ENCODE results near the gene SCN1A. TPM values are rescaled to one million over a fixed set of nuclear protein-coding genes. Genes with fewer than 3 reads are reported as not detected.

SCN1A gene
- total and polyA plus RNA-seq, 2 of the 13 experiments (the other 11 are each of a cell fraction or from before 2014, with no cell fraction given): 19.9 to 39.4 TPM

DNA sequence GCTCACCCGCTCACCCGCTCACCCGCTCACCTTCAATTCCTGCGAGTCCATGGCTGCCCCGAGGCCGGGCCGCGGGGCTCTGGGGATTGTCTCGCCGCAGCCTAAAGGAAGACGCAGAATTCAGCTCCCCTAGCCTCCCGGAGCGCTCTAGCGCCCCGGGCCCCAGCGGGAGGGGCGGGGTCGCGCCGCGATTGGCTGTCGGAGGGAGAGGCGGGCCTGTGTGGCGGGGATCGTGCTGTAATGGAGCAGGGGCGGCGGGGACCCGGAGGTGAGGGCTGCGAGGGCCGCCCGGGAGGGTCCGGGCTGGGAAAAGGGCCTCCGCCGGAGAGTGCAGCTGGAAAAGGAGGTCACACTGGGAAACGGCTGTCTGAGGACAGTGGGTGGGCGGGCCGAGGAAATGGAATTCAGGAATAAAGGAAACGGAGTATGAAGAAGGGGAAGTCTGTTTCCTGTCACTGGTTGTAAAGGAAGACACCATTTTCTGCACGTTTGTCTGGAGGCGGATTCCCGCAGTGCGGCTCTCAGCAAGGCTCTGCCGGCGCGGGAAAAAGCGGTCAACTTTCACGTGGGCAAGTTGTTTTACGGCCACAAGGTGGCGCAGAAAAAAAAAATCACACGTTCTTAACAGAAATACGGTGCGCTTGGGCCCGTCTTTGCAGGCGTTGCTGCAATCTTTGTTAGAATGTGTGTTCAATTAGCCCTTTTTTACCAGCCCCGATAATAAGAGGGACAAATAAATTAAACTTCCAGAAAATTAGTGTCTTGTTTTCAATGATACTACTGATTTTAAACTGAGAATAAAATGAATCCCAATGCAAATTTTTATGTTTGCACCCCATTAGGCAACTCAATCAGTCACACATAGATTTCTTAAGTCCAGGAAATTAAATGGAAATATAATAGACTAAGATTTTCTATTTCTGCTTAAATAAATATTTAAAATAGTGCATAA lies 173.9 kb downstream of the SCN1A start, which contains the start of gene TTC21B (continued):
- peak; percentile 85 for TF ChIP-seq HNRNPLL (IDR thresholded peaks at IDR 0.05; ENCODE audit: low read depth, low read length, poor library complexity, severe bottlenecking)
- TF ChIP-seq RFX5 (IDR thresholded peaks at IDR 0.05; ENCODE audit: low read depth, low read length): 0 out of 2 replicates have a peak, but pooled peaks have one; percentile 49
- peak; percentile 86; the same call in 1 of the 2 replicates for TF ChIP-seq ZNF747 (CRISPR knock-in tag; IDR thresholded peaks at IDR 0.05; ENCODE audit: borderline replicate concordance)
- TF ChIP-seq KLF6 (CRISPR knock-in tag; IDR thresholded peaks at IDR 0.05): peak; percentile 96
- peak; percentile 74; the same call in 1 of the 2 replicates for TF ChIP-seq KLF15 (CRISPR knock-in tag; IDR thresholded peaks at IDR 0.05; ENCODE audit: borderline replicate concordance)
- no peak for TF ChIP-seq ZNF496 (CRISPR knock-in tag; IDR thresholded peaks at IDR 0.05; ENCODE audit: insufficient replicate concordance)
- no peak for TF ChIP-seq ZFP62 (CRISPR knock-in tag; IDR thresholded peaks at IDR 0.05)
- peak; percentile 65; the same call in 1 of the 2 replicates for TF ChIP-seq KDM4B (CRISPR knock-in tag; IDR thresholded peaks at IDR 0.05)
- no peak for TF ChIP-seq FIP1L1 (IDR thresholded peaks at IDR 0.05; ENCODE audit: borderline replicate concordance, insufficient read depth, low read depth, low read length)
- TF ChIP-seq NAIF1 (CRISPR knock-in tag; IDR thresholded peaks at IDR 0.05; ENCODE audit: borderline replicate concordance): no peak; the same call in 1 of the 2 replicates
- TF ChIP-seq HIVEP1 (CRISPR knock-in tag; IDR thresholded peaks at IDR 0.05): peak; percentile 78; the same call in 1 of the 2 replicates
- TF ChIP-seq ZNF121 (CRISPR knock-in tag; IDR thresholded peaks at IDR 0.05): peak; percentile 76
- TF ChIP-seq ZNF800 (CRISPR knock-in tag; IDR thresholded peaks at IDR 0.05): peak; percentile 80; the same call in 1 of the 2 replicates
- TF ChIP-seq ZNF552 (CRISPR knock-in tag; IDR thresholded peaks at IDR 0.05; ENCODE audit: borderline replicate concordance): no peak; the same call in 1 of the 2 replicates
- TF ChIP-seq LRRFIP1 (CRISPR knock-in tag; conservative IDR thresholded peaks at IDR 0.05): no peak
- TF ChIP-seq ESRRA (CRISPR knock-in tag; IDR thresholded peaks at IDR 0.05; ENCODE audit: low read depth): peak; percentile 72; the same call in 1 of the 2 replicates
- no peak for TF ChIP-seq PCBP1 (IDR thresholded peaks at IDR 0.05; ENCODE audit: borderline replicate concordance, low read depth, low read length)
- TF ChIP-seq ELF4 (CRISPR knock-in tag; IDR thresholded peaks at IDR 0.05; ENCODE audit: borderline replicate concordance): peak; percentile 84
- TF ChIP-seq NFE2L2 (IDR thresholded peaks at IDR 0.05; ENCODE audit: low read length): no peak
- TF ChIP-seq ZNF788 (CRISPR knock-in tag; IDR thresholded peaks at IDR 0.05; ENCODE audit: borderline replicate concordance): peak; percentile 89
- 0 out of 2 replicates have a peak, but pooled peaks have one; percentile 10 for TF ChIP-seq ZNF773 (CRISPR knock-in tag; IDR thresholded peaks at IDR 0.05; ENCODE audit: borderline replicate concordance)
- TF ChIP-seq PLRG1 (conservative IDR thresholded peaks at IDR 0.05): no peak
- no peak for TF ChIP-seq SUZ12 (IDR thresholded peaks at IDR 0.05; ENCODE audit: low read depth, low read length)
- TF ChIP-seq ZFP90 (CRISPR knock-in tag; IDR thresholded peaks at IDR 0.05; ENCODE audit: borderline replicate concordance): peak; percentile 95
